GM19099 (cell line): Measurements from ENCODE around the gene CASZ1.

ENCODE experiments used
- POLR2A ChIP-seq: IDR thresholded peaks from 3 replicates; pipeline ENCODE4 v1.6.1; 2011; ENCODE audit warnings: low read depth; ENCODE audit not compliant: insufficient read length; ENCODE audit errors: extremely low read depth

CASZ1 gene, protein sequence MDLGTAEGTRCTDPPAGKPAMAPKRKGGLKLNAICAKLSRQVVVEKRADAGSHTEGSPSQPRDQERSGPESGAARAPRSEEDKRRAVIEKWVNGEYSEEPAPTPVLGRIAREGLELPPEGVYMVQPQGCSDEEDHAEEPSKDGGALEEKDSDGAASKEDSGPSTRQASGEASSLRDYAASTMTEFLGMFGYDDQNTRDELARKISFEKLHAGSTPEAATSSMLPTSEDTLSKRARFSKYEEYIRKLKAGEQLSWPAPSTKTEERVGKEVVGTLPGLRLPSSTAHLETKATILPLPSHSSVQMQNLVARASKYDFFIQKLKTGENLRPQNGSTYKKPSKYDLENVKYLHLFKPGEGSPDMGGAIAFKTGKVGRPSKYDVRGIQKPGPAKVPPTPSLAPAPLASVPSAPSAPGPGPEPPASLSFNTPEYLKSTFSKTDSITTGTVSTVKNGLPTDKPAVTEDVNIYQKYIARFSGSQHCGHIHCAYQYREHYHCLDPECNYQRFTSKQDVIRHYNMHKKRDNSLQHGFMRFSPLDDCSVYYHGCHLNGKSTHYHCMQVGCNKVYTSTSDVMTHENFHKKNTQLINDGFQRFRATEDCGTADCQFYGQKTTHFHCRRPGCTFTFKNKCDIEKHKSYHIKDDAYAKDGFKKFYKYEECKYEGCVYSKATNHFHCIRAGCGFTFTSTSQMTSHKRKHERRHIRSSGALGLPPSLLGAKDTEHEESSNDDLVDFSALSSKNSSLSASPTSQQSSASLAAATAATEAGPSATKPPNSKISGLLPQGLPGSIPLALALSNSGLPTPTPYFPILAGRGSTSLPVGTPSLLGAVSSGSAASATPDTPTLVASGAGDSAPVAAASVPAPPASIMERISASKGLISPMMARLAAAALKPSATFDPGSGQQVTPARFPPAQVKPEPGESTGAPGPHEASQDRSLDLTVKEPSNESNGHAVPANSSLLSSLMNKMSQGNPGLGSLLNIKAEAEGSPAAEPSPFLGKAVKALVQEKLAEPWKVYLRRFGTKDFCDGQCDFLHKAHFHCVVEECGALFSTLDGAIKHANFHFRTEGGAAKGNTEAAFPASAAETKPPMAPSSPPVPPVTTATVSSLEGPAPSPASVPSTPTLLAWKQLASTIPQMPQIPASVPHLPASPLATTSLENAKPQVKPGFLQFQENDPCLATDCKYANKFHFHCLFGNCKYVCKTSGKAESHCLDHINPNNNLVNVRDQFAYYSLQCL (N-terminal part only)

GRCh38 chr1:10796029-10796944 is at the start of gene CASZ1:
Gene CASZ1 (minus strand): TSS chr1:10796646. CDS start chr1:10693889, 102,757 bp downstream.
- no peak for TF ChIP-seq POLR2A

GRCh38 chr1:10843697-10844096 is 47.3 kb upstream of the CASZ1 start:
- no peak for TF ChIP-seq POLR2A

DNA sequence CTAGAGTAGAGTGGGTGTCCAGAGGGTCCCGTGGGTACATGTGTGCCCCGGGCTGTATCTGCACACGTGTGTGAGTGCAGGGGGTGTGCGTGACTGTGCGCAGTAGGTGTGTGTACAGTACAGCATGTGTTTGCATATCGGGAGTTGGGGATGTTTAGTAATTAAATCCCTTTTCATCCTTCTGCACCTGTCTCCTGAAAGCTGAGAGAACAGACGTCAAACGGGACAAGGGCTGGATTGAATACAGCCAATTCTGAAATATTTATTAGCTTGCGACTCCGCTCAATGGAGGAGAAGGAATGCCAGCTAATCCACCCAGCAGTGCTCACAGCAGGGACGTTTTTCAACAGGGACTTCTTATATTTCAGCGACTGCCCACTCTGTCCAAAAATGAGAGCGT is 44.7 kb upstream of the CASZ1 start:
- no peak for TF ChIP-seq POLR2A

GRCh38 chr1:10839188-10839770 is 42.8 kb upstream of the CASZ1 start:
- no peak for TF ChIP-seq POLR2A

DNA sequence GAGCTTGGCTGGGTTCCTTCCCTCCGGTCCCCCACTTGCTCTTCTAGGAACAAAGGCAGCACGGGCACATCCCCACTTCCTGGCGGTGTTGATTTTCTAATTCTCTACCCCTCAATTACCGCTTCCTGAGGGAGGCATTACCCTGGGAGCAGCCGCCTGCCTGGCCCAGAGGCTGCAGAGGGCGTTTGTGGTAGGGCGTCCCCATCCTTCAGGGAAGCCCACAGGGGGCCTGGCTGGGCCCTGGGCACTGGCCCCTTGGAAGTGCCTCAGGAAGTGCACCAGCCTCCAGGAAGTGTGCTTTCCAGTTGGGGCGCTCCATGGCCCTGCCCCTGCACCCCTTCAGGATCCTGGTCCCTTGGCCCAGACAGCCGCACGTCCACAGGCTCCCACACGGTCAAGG is 42.1 kb upstream of the CASZ1 start:
- no peak for TF ChIP-seq POLR2A

DNA sequence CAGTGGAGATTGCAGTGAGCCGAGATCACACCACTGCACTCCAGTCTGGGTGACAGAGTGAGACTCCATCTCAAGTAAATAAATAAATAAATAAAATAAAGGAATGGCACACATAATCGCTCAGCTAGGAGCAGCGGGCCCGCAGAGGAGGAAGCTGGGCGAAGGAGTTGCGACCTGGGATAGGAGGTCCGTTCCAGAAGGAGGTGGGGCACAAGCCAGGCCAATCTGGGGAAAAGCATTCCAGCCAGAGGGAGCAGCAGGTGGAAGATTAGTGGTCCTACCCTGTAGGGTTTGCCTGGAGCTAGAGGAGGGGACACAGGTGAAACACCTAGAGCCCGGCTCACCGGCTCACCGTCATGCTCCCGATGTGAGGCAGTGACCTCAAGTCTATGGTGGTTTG is 40.3 kb upstream of the CASZ1 start:
- TF ChIP-seq POLR2A, result no peak

DNA sequence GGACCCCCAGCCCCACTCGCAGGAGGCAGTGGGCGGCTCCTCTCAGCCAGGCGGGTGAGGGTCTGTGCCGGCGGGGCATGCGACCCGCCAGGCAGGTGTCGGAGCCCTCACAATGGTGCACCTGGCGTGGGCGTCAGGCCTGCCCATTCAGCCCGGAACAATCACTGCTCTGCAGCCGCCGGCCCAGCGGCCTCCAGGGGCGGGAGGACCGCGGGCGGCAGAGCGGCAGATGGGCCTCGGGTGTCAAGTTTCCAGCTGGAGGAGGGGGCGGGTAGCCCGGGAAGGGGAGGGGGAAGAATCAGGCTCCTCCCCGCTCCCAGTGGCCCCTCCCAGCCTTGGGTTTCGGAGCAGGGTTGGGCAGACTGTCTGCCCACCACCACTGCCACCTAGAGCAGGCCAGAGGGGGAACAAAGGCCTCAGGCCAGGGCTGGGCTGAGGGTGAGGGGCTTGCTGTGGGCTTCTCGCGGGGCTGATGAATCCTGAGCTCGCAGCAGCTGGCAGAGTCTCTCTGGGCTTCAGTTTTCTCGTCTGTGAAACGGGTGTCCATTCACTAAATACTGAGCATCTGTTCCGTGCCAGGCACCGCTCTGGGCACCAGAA is 39.5 kb upstream of the CASZ1 start:
- TF ChIP-seq POLR2A, result no peak

DNA sequence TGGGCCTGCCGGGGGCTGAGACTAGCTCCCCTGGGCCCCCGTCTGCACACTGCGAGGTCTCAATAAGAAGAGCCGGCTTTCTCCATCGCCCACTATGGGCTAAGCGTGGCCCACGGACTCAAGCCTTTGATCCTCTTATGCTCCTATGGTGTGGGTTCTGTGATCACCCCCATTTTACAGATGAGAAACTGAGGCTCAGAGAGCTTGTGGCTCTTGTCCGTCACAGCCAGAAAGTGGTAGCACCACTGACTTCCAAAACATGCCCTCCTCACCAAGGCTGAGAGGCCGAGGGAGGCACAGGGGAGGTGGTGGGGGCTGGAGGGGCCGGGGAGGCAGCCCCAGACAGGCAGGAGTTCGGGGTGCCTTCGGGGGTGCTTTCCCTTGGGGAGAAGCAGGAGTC is 39.0 kb upstream of the CASZ1 start:
- no peak for TF ChIP-seq POLR2A

- TF ChIP-seq POLR2A, result no peak
Observed at GRCh38 chr1:10834770-10835412, 38.4 kb upstream of the CASZ1 start.

DNA sequence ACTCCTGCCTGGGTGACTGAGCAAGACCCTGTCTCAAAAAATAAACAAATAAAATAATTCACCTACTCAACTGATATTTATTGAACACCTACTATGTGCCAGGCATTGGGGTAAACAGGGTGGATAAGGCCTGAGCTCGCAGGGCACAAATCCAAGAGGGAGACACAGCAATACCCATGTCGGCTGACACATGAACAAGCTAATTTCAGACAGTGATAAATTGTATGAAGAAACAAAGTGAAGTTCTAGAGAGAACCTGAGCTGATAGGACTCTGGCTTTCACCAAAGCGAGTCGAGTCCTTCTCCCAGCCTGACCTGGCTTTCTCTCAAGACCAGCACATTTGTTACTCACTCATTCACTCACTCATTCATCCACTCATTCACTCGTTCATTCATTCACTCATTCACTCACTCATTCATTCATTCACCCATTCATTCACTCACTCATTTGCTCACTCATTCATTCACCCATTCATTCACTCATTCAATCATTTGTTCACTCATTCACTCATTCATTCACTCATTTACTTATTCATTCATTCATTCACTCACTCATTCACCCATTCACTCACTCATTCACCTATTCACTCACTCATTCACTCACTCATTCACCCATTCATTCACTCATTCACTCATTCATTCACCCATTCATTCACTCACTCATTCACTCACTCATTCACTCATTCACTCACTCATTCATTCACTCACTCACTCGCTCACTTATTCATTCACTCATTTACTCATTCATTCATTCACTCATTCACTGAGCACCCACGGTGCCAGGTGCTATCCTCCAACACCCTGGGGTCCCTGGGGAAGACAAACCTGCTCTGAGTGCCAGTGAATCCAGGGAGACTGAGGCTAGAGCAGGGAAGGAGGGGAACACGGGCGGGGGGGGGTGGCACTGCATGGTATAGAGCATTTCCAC is 37.4 kb upstream of the CASZ1 start:
- no peak for TF ChIP-seq POLR2A

DNA sequence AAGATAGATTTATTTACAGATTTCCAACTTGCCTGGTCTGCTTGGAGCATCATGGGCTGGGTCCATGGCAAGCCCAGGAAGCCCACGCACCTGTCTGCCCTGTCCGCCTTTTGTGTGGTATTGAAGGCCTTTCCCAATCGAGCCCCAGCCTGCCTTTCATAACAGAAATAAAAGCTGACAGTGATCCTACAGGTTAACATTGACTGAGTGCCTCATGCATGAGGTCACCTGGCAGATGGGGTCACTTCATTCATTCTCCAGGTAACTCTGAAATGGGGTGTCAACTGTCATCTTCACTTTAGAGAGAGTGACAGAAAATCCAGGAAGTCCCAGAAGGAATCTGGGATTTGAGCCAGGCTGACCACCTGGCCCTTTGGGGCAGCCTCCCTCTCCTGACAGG is 36.3 kb upstream of the CASZ1 start:
- TF ChIP-seq POLR2A, result no peak
